GM23338 (cell line): Measurements from ENCODE around the gene SF3B2. TPM values are rescaled to one million over a fixed set of nuclear protein-coding genes. Genes with fewer than 3 reads are reported as not detected.

Experiments
- ATAC-seq: fragments of 200-7000 bp; cut with Tn5 transposase; 3 replicates; pipeline ENCODE4 v1.9.1; 2020
- DNase-seq: peaks from one replicate; pipeline ENCODE4 v3.0.0-alpha.2; 2015; ENCODE audit warnings: low spot score
- H2AFZ ChIP-seq: fragments of 200-600 bp; sonication (generic); 2 replicates; pipeline ENCODE4 v1.8.0; 2016; ENCODE audit warnings: antibody characterized with exemption, mild to moderate bottlenecking, moderate library complexity
- H3F3A ChIP-seq: fragments of 200-600 bp; sonication (generic); replicated peaks from 2 replicates; pipeline ENCODE4 v1.8.0; 2017; ENCODE audit warnings: antibody characterized with exemption, mixed run types, low read depth
- H3K27ac ChIP-seq: fragments of 200-600 bp; sonication (generic); 2 replicates; pipeline ENCODE4 v1.6.1; 2016; ENCODE audit warnings: low read depth
- H3K27me3 ChIP-seq: fragments of 200-600 bp; sonication (generic); 2 replicates; pipeline ENCODE4 v1.8.0; 2016; ENCODE audit warnings: mild to moderate bottlenecking, mixed run types, moderate library complexity; ENCODE audit not compliant: insufficient read depth
- H3K36me3 ChIP-seq: fragments of 200-600 bp; sonication (generic); 2 replicates; pipeline ENCODE4 v1.8.0; 2016; ENCODE audit warnings: mild to moderate bottlenecking; ENCODE audit not compliant: insufficient read depth
- H3K4me1 ChIP-seq: fragments of 200-600 bp; sonication (generic); 2 replicates; pipeline ENCODE4 v1.8.0; 2016; ENCODE audit warnings: mild to moderate bottlenecking, moderate library complexity; ENCODE audit not compliant: insufficient read depth
- H3K4me2 ChIP-seq: fragments of 200-600 bp; sonication (generic); 2 replicates; pipeline ENCODE4 v1.7.1; 2017; ENCODE audit warnings: mixed run types
- H3K4me3 ChIP-seq: fragments of 200-600 bp; sonication (generic); 2 replicates; pipeline ENCODE4 v1.6.1; 2016; ENCODE audit warnings: mixed run types
- H3K79me2 ChIP-seq: fragments of 200-600 bp; sonication (generic); replicated peaks from 2 replicates; pipeline ENCODE4 v1.8.0; 2017; ENCODE audit warnings: mild to moderate bottlenecking; ENCODE audit not compliant: insufficient read depth
- H3K9me2 ChIP-seq: fragments of 200-600 bp; sonication (generic); 2 replicates; pipeline ENCODE4 v1.8.0; 2017; ENCODE audit not compliant: insufficient read depth
- H4K20me1 ChIP-seq: fragments of 200-600 bp; sonication (generic); replicated peaks from 2 replicates; pipeline ENCODE4 v1.8.0; 2017; ENCODE audit warnings: mild to moderate bottlenecking; ENCODE audit not compliant: insufficient read depth
- H3K27ac Mint-ChIP-seq: 2 replicates; pipeline ENCODE4 v1.8.0; 2020; ENCODE audit warnings: inconsistent platforms, mild to moderate bottlenecking, moderate library complexity, mixed read lengths
- H3K27me3 Mint-ChIP-seq: 3 replicates; pipeline ENCODE4 v1.8.0; 2022; ENCODE audit warnings: low read depth, mild to moderate bottlenecking, moderate library complexity, mixed read lengths, inconsistent platforms; ENCODE audit not compliant: insufficient read depth, poor library complexity
- H3K36me3 Mint-ChIP-seq: 3 replicates; pipeline ENCODE4 v1.8.0; 2021; ENCODE audit warnings: low read depth, mild to moderate bottlenecking, inconsistent platforms, moderate library complexity, mixed read lengths
- H3K4me1 Mint-ChIP-seq: 3 replicates; pipeline ENCODE4 v1.8.0; 2020; ENCODE audit warnings: mild to moderate bottlenecking, inconsistent platforms, mixed read lengths
- H3K4me3 Mint-ChIP-seq: 3 replicates; pipeline ENCODE4 v1.8.0; 2021; ENCODE audit warnings: moderate library complexity, mild to moderate bottlenecking, inconsistent platforms, mixed read lengths
- H3K9me3 Mint-ChIP-seq: 3 replicates; pipeline ENCODE4 v1.8.0; 2020; ENCODE audit warnings: moderate library complexity, mild to moderate bottlenecking, inconsistent platforms, mixed read lengths
- EZH2 ChIP-seq: fragments of 200-600 bp; sonication (generic); IDR thresholded peaks from one replicate; pipeline ENCODE4 v1.8.0; 2017; ENCODE audit warnings: antibody characterized with exemption, mild to moderate bottlenecking, low read depth; ENCODE audit not compliant: unreplicated experiment
- JUNB ChIP-seq: IDR thresholded peaks from one replicate; pipeline ENCODE4 v1.6.1; 2016; ENCODE audit warnings: antibody characterized with exemption; ENCODE audit not compliant: unreplicated experiment
- NANOG ChIP-seq: IDR thresholded peaks from 2 replicates; pipeline ENCODE4 v1.6.1; 2016; ENCODE audit warnings: antibody characterized with exemption, borderline replicate concordance
- POLR2AphosphoS5 ChIP-seq: IDR thresholded peaks from 2 replicates; pipeline ENCODE4 v1.6.1; 2016; ENCODE audit warnings: antibody characterized with exemption, low read depth
- STAT1 ChIP-seq: IDR thresholded peaks from one replicate; pipeline ENCODE4 v1.6.1; 2016; ENCODE audit warnings: antibody characterized with exemption; ENCODE audit not compliant: unreplicated experiment
- ZNF462 ChIP-seq: fragments of 250-450 bp; sonication (Bioruptor Pico); IDR thresholded peaks from 2 replicates; pipeline ENCODE4 v1.5.0; 2020; ENCODE audit warnings: mild to moderate bottlenecking, moderate library complexity
- polyA plus RNA-seq: library from polyadenylated mRNA; unstranded; fragments of >200 nt; fragmentation: Nextera tagmentation; extraction: Ambion mirVana; gene quantifications from 2 replicates; pipeline ENCODE4 v1.2.1, GENCODE V29; 2016
- total RNA-seq: library from RNA; depleted of rRNA; stranded (reverse); fragments of >200 nt; shearing (Covaris generic); gene quantifications from 2 replicates; pipeline ENCODE4 v1.2.3, GENCODE V29; 2014
- TF ChIP-seq, protein P1 (sequence below), 2 experiments: fragments of 200-600 bp in 1 of 2; sonication (generic) in 1 of 2; conservative IDR thresholded peaks; 2 replicates each; pipeline versions ENCODE4 v1.5.1 to v1.6.1; 2016 to 2017; ENCODE audit warnings: antibody characterized with exemption in 2 of 2, low read depth in 2 of 2, mild to moderate bottlenecking in 2 of 2, moderate library complexity in 1 of 2

SF3B2 gene
- total and polyA plus RNA-seq, 2 experiments from 2014 or later: 173 to 180 TPM

GRCh38 chr11:66003291-66003690 lies 48.9 kb upstream of the SF3B2 start:
- Mint-ChIP-seq H3K27ac (peak overlapping the region; percentile 85; the same call in 1 of the 2 replicates), H3K4me3 (peak overlapping the region; percentile 100), H3K36me3 (peaks cover 61% of the 10 kb centered on the region), H3K27me3 (peaks cover 13% of the 10 kb centered on the region), H3K4me1 (peaks cover 26% of the 10 kb centered on the region), H3K9me3 (no peaks in the 10 kb centered on the region)
- Histone ChIP-seq H3K4me3 (peak overlapping the region; percentile 97), H3K27me3 (no peaks in the 10 kb centered on the region), H3K36me3 (peaks cover 24% of the 10 kb centered on the region), H3F3A (peaks cover 18% of the 10 kb centered on the region; the same call in 1 of the 2 replicates), H3K9me2 (no peaks in the 10 kb centered on the region), H3K4me1 (peaks cover 17% of the 10 kb centered on the region; the same call in 1 of the 2 replicates), H3K79me2 (peaks cover 39% of the 10 kb centered on the region), H2AFZ (no peak overlapping the region), H3K27ac (no peak overlapping the region), H4K20me1 (peaks cover 7% of the 10 kb centered on the region; the same call in 1 of the 2 replicates), H3K4me2 (peak overlapping the region; percentile 93)
- ATAC-seq (no peak), DNase-seq (no peak)
- TF ChIP-seq ZNF462 (CRISPR knock-in tag): no peak
- no peak for TF ChIP-seq NANOG
- no peak for TF ChIP-seq POLR2AphosphoS5
- TF ChIP-seq EZH2: no peak

DNA sequence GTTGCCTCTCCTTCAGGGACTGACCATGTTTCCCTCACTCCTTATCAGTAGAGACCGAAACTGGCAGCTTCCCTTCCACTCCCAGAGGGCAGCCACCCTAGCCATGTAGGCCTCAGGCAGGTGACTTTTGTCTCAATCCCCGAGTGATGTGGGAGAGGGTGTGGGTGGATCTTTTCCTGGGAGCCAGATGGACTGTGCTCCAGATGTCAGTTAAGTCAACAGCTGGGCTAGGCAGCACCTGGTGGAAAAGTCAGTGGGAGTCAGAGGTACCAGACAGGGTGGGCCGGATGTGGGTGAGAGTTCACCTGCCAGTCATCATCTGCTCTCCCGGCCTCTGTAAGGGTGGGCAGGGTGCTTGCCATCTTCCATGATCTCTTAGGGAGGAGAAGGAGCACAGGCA lies 48.0 kb upstream of the SF3B2 start:
- no peak overlapping the region for H3K27ac Mint-ChIP-seq

More for the DNA sequence above, 48.0 kb upstream of the SF3B2 start:
- Histone ChIP-seq H3K36me3 (peaks cover 17% of the 10 kb centered on the region), H3K4me2 (no peak overlapping the region), H3K4me3 (no peak overlapping the region), H3K4me1 (peaks cover 17% of the 10 kb centered on the region; the same call in 1 of the 2 replicates), H3F3A (peaks cover 18% of the 10 kb centered on the region; the same call in 1 of the 2 replicates), H3K9me2 (no peaks in the 10 kb centered on the region), H4K20me1 (peaks cover 7% of the 10 kb centered on the region; the same call in 1 of the 2 replicates), H3K79me2 (peaks cover 39% of the 10 kb centered on the region), H3K27me3 (no peaks in the 10 kb centered on the region), H2AFZ (no peak overlapping the region), H3K27ac (no peak overlapping the region)
- Mint-ChIP-seq H3K4me1 (peaks cover 26% of the 10 kb centered on the region), H3K4me3 (peak overlapping the region; percentile 56), H3K36me3 (peaks cover 52% of the 10 kb centered on the region), H3K27me3 (peaks cover 13% of the 10 kb centered on the region), H3K9me3 (no peaks in the 10 kb centered on the region)
- TF ChIP-seq EZH2 (no peak), JUNB (no peak), STAT1 (no peak)
- TF ChIP-seq, protein P1, sequence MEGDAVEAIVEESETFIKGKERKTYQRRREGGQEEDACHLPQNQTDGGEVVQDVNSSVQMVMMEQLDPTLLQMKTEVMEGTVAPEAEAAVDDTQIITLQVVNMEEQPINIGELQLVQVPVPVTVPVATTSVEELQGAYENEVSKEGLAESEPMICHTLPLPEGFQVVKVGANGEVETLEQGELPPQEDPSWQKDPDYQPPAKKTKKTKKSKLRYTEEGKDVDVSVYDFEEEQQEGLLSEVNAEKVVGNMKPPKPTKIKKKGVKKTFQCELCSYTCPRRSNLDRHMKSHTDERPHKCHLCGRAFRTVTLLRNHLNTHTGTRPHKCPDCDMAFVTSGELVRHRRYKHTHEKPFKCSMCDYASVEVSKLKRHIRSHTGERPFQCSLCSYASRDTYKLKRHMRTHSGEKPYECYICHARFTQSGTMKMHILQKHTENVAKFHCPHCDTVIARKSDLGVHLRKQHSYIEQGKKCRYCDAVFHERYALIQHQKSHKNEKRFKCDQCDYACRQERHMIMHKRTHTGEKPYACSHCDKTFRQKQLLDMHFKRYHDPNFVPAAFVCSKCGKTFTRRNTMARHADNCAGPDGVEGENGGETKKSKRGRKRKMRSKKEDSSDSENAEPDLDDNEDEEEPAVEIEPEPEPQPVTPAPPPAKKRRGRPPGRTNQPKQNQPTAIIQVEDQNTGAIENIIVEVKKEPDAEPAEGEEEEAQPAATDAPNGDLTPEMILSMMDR (conservative IDR thresholded peaks at IDR 0.05; ENCODE audit: low read depth in 2 of 2): no peak
- no peak for ATAC-seq
- no peak for DNase-seq
